Measurements from ENCODE around the gene CHRNB2.

Gene CHRNB2

GRCh38 chr1:154609398-154610380 lies 42.1 kb downstream of the CHRNB2 start:
- in situ Hi-C loops (cut with HindIII; ENCODE audit: low sequenced_read_pairs) = no loop called here

GRCh38 chr1:154611150-154611862 lies 43.7 kb downstream of the CHRNB2 start:
- in situ Hi-C loops (cut with HindIII; ENCODE audit: low sequenced_read_pairs) = no loop called here

GRCh38 chr1:154614247-154614646 lies 46.7 kb downstream of the CHRNB2 start:
- in situ Hi-C loops (cut with HindIII; ENCODE audit: low sequenced_read_pairs) = no loop called here

- in situ Hi-C loops (cut with HindIII; ENCODE audit: low sequenced_read_pairs) = no loop called here
These were observed 47.3 kb downstream of the CHRNB2 start for GRCh38 chr1:154614901-154615300.

- in situ Hi-C loops (cut with HindIII; ENCODE audit: low sequenced_read_pairs) = no loop called here
These were observed 47.8 kb downstream of the CHRNB2 start for GRCh38 chr1:154615411-154615810.

GRCh38 chr1:154616659-154617345 lies 49.2 kb downstream of the CHRNB2 start:
- in situ Hi-C loops (cut with HindIII; ENCODE audit: low sequenced_read_pairs) = no loop called here

GRCh38 chr1:154619181-154619948 lies 51.8 kb downstream of the CHRNB2 start:
- in situ Hi-C loops (cut with HindIII; ENCODE audit: low sequenced_read_pairs) = no loop called here

- in situ Hi-C loops (cut with HindIII; ENCODE audit: low sequenced_read_pairs) = no loop called here
These were observed 53.2 kb downstream of the CHRNB2 start for GRCh38 chr1:154620751-154621150.

GRCh38 chr1:154621875-154622274 lies 54.3 kb downstream of the CHRNB2 start:
- in situ Hi-C loops (cut with HindIII; ENCODE audit: low sequenced_read_pairs) = no loop called here

GRCh38 chr1:154622503-154623039 lies 55.0 kb downstream of the CHRNB2 start:
- in situ Hi-C loops (cut with HindIII; ENCODE audit: low sequenced_read_pairs) = no loop called here

GRCh38 chr1:154623358-154623757 lies 55.8 kb downstream of the CHRNB2 start:
- in situ Hi-C loops (cut with HindIII; ENCODE audit: low sequenced_read_pairs) = no loop called here

GRCh38 chr1:154624746-154625643 lies 57.4 kb downstream of the CHRNB2 start:
- in situ Hi-C loops (cut with HindIII; ENCODE audit: low sequenced_read_pairs) = no loop called here

GRCh38 chr1:154626456-154627256 lies 59.1 kb downstream of the CHRNB2 start:
- in situ Hi-C loops (cut with HindIII; ENCODE audit: low sequenced_read_pairs) = no loop called here

- in situ Hi-C loops (cut with HindIII; ENCODE audit: low sequenced_read_pairs) = no loop called here
These were observed 59.9 kb downstream of the CHRNB2 start for GRCh38 chr1:154627257-154628120.

- in situ Hi-C loops (cut with HindIII; ENCODE audit: low sequenced_read_pairs) = no loop called here
These were observed 60.5 kb downstream of the CHRNB2 start for GRCh38 chr1:154628121-154628405.

- in situ Hi-C loops (cut with HindIII; ENCODE audit: low sequenced_read_pairs) = no loop called here
These were observed 61.6 kb downstream of the CHRNB2 start for GRCh38 chr1:154629061-154629674.

Measured in DLD1 (cell line).